Thoracic aorta (tissue), 2 donors: ENCODE results near the gene KIF4A. TPM values are rescaled to one million over a fixed set of nuclear protein-coding genes. Genes with fewer than 3 reads are reported as not detected.

ENCODE experiments used
- ATAC-seq: fragments of 150-250 bp; one replicate; pipeline ENCODE4 v1.8.0; 2017; ENCODE audit warnings: low read depth; ENCODE audit not compliant: insufficient number of reproducible peaks, low FRiP score
- DNase-seq: peaks from one replicate; pipeline ENCODE4 v3.0.0-alpha.2; 2020; ENCODE audit warnings: low spot score
- H3K27ac ChIP-seq, 2 donors: fragments of 200-600 bp; sonication (generic); 1 replicate in 1 of 2; 2 replicates in 1 of 2; pipeline ENCODE4 v1.5.1; 2016; ENCODE audit warnings: mild to moderate bottlenecking in 2 of 2, moderate library complexity in 2 of 2
- H3K27me3 ChIP-seq: fragments of 200-600 bp; sonication (generic); replicated peaks from 2 replicates; pipeline ENCODE4 v1.6.0; 2016; ENCODE audit warnings: mild to moderate bottlenecking; ENCODE audit not compliant: insufficient read depth
- H3K36me3 ChIP-seq: fragments of 200-600 bp; sonication (generic); one replicate; pipeline ENCODE4 v1.5.1; 2016
- H3K4me1 ChIP-seq, 2 donors: fragments of 200-600 bp; sonication (generic); 1 replicate in 1 of 2; 2 replicates in 1 of 2; pipeline versions ENCODE4 v1.5.1 to v1.6.0; 2016; ENCODE audit warnings: low read depth in 2 of 2, mild to moderate bottlenecking in 1 of 2; ENCODE audit not compliant: control insufficient read depth in 1 of 2
- H3K4me3 ChIP-seq: fragments of 200-600 bp; sonication (generic); 2 replicates; pipeline ENCODE4 v1.5.1; 2016; ENCODE audit warnings: mild to moderate bottlenecking
- H3K9me3 ChIP-seq: fragments of 200-600 bp; sonication (generic); 2 replicates; pipeline ENCODE4 v1.5.1; 2016
- total RNA-seq, 2 donors: library from RNA; depleted of rRNA; stranded (reverse); fragments of >200 nt; gene quantifications; one replicate each; pipeline versions ENCODE4 v1.1.0 to v1.2.3, GENCODE V29; 2016
- TF ChIP-seq, protein P1 (sequence below): fragments of 200-600 bp; sonication (generic); IDR thresholded peaks from one replicate; pipeline ENCODE4 v1.5.1; 2019; ENCODE audit warnings: antibody characterized with exemption

The KIF4A gene
- total RNA-seq, 2 donors from 2014 or later = 1.7 TPM; not detected in 1

DNA sequence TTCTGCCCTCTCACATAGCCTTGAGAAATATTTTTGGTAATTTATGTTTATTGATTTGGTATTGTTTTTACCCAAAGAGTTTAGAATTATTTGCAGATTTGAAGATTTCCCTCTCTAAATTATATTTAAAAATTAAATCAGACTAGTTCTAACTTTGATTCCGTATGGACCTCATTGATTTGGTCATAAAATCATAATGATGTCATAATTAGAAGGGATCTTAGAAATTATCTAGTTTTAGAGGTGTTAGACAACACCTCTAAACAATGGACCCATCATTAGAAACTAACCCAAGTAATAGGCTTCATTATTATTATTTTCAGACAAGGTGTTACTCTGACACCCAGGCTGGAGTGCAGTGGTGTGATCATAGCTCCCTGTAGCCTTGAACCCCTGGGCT, 178.8 kb downstream of the KIF4A start:
- Histone ChIP-seq H3K4me1 (no peaks in the 10 kb centered on the region), H3K27ac (no peak overlapping the region), H3K27me3 (no peaks in the 10 kb centered on the region), H3K4me3 (no peak overlapping the region), H3K36me3 (no peaks in the 10 kb centered on the region), H3K9me3 (no peaks in the 10 kb centered on the region)
- TF ChIP-seq, protein P1, sequence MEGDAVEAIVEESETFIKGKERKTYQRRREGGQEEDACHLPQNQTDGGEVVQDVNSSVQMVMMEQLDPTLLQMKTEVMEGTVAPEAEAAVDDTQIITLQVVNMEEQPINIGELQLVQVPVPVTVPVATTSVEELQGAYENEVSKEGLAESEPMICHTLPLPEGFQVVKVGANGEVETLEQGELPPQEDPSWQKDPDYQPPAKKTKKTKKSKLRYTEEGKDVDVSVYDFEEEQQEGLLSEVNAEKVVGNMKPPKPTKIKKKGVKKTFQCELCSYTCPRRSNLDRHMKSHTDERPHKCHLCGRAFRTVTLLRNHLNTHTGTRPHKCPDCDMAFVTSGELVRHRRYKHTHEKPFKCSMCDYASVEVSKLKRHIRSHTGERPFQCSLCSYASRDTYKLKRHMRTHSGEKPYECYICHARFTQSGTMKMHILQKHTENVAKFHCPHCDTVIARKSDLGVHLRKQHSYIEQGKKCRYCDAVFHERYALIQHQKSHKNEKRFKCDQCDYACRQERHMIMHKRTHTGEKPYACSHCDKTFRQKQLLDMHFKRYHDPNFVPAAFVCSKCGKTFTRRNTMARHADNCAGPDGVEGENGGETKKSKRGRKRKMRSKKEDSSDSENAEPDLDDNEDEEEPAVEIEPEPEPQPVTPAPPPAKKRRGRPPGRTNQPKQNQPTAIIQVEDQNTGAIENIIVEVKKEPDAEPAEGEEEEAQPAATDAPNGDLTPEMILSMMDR = no peak
- no peak for DNase-seq
- no peak for ATAC-seq

Other genes starting within 250 kb of the KIF4A start
- not detected for gene AWAT2, start 240.2 kb upstream of the KIF4A start, total RNA-seq
- not detected for gene OTUD6A, start 227.6 kb upstream of the KIF4A start, total RNA-seq
- 10 to 100 TPM; 37.1 to 43.2 TPM for gene IGBP1, start 156.7 kb upstream of the KIF4A start, total RNA-seq
- not detected for gene DGAT2L6, start 112.6 kb upstream of the KIF4A start, total RNA-seq
- gene AWAT1, start 55.4 kb upstream of the KIF4A start, total RNA-seq = not detected
- gene P2RY4, start 29.9 kb upstream of the KIF4A start, total RNA-seq = 1 to 10 TPM; 1.4 to 3.9 TPM
- gene ARR3, start 21.8 kb upstream of the KIF4A start, total RNA-seq = not detected
- gene RAB41, start 7.9 kb upstream of the KIF4A start, total RNA-seq = not detected
- gene PDZD11, start 177 bp upstream of the KIF4A start, total RNA-seq = 10 to 100 TPM; 18.0 to 21.3 TPM
- gene GDPD2, start 133.2 kb downstream of the KIF4A start, total RNA-seq = not detected
- gene DLG3, start 154.7 kb downstream of the KIF4A start, total RNA-seq = 10 to 100 TPM; 17.3 to 18.7 TPM